Measurements from ENCODE around the gene BTG1. TPM values are rescaled to one million over a fixed set of nuclear protein-coding genes. Genes with fewer than 3 reads are reported as not detected.

Gene BTG1
- total and polyA plus RNA-seq, 2 of the 8 experiments (the other 6 are each of a cell fraction or from before 2014, with no cell fraction given): 17.1 to 32.7 TPM

DNA sequence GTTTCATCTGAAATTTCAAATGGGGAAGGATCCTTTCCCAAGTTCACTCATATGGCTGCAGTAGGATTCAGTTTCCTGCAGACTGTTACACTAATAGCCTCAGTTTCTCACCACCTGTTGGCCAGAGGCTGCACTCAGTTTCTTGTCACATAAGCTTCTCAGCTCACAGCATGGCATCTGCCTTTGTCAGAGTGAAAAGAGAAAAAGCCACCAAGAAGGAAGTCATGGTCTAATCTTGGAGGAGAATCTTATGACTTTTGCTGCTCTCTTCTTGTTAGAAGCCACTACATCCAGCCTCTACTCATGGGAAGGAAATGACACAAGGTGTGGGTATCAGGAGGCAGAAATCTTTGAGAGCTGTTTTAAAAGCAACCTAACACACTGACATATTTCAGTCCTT, 39.4 kb upstream of the BTG1 start (continued):
- TF ChIP-seq ASH2L (IDR thresholded peaks at IDR 0.05; ENCODE audit: low read length): no peak
